Fibroblast of skin of scalp (primary cell): ENCODE results near the gene PPP1R15A.
A peak's percentile ranks its signal among the peaks of the same experiment; 100 is the strongest.
"Not testable (repeated sequence)": the region's sequence is repeated elsewhere in the genome, so short reads cannot be mapped to it uniquely, and the experiment has no call there.

Experiments
- DNase-seq: peaks from one replicate; pipeline ENCODE4 v3.0.0-alpha.2; 2013

The PPP1R15A gene

GRCh38 chr19:48915757-48916156 is 43.5 kb downstream of the PPP1R15A start:
- DNase-seq = no peak

- no peak for DNase-seq
Measured at GRCh38 chr19:48918071-48918470, 45.9 kb downstream of the PPP1R15A start.

GRCh38 chr19:48918801-48919247 is 46.6 kb downstream of the PPP1R15A start:
- peak; percentile 23 for DNase-seq

GRCh38 chr19:48919271-48919670 is 47.0 kb downstream of the PPP1R15A start:
- not testable (repeated sequence) for DNase-seq

GRCh38 chr19:48920949-48921348 is 48.7 kb downstream of the PPP1R15A start:
- no peak for DNase-seq

- DNase-seq = no peak
Measured at GRCh38 chr19:48921721-48922500, 49.7 kb downstream of the PPP1R15A start.

- DNase-seq = no peak
Measured at GRCh38 chr19:48922548-48923490, 50.6 kb downstream of the PPP1R15A start.

- DNase-seq = peak; percentile 73
Measured at GRCh38 chr19:48925240-48925843, 53.1 kb downstream of the PPP1R15A start.
